HL-60/S4 treated with phorbol 12-myristate 13-acetate at 8.2 ng/mL for 4 days and 3 days (cell line): ENCODE results near the gene CREB3L1.

Experiments
- in situ Hi-C: fragments of 300-500 bp; cut with MboI; formaldehyde crosslinking; loops from 2 replicates; pipeline ENCODE4 v1.15.0; 2022; ENCODE audit warnings: low sequenced_read_pairs

The CREB3L1 gene

GRCh38 chr11:46277622-46278386 lies at the start of gene CREB3L1:
Gene CREB3L1 (plus strand): TSS chr11:46277662. CDS start chr11:46278112, 450 bp downstream.
- in situ Hi-C loops: no loop called here

- in situ Hi-C loops: loop anchor here (25.0 kb wide), 1 partner anchor 308 kb away; no protein-coding TSS in a partner anchor
These were observed 48.2 kb upstream of the CREB3L1 start for GRCh38 chr11:46229230-46229629.

GRCh38 chr11:46234311-46234710 lies 43.2 kb upstream of the CREB3L1 start:
- in situ Hi-C loops: loop anchor here (25.0 kb wide), 1 partner anchor 303 kb away; no protein-coding TSS in a partner anchor

GRCh38 chr11:46235777-46236688 lies 41.4 kb upstream of the CREB3L1 start:
- in situ Hi-C loops: loop anchor here (25.0 kb wide), 1 partner anchor 301 kb away; no protein-coding TSS in a partner anchor

GRCh38 chr11:46236918-46237247 lies 40.6 kb upstream of the CREB3L1 start:
- in situ Hi-C loops: loop anchor here (25.0 kb wide), 1 partner anchor 300 kb away; no protein-coding TSS in a partner anchor

GRCh38 chr11:46237248-46238077 lies 40.0 kb upstream of the CREB3L1 start:
- in situ Hi-C loops: loop anchor here (25.0 kb wide), 1 partner anchor 300 kb away; no protein-coding TSS in a partner anchor

- in situ Hi-C loops: loop anchor here (25.0 kb wide), 1 partner anchor 299 kb away; no protein-coding TSS in a partner anchor
These were observed 39.1 kb upstream of the CREB3L1 start for GRCh38 chr11:46238078-46238966.

- in situ Hi-C loops: loop anchor here (25.0 kb wide), 1 partner anchor 298 kb away; no protein-coding TSS in a partner anchor
These were observed 38.3 kb upstream of the CREB3L1 start for GRCh38 chr11:46238967-46239800.

GRCh38 chr11:46239801-46240061 lies 37.7 kb upstream of the CREB3L1 start:
- in situ Hi-C loops: loop anchor here (25.0 kb wide), 1 partner anchor 298 kb away; no protein-coding TSS in a partner anchor

- in situ Hi-C loops: loop anchor here (25.0 kb wide), 1 partner anchor 297 kb away; no protein-coding TSS in a partner anchor
These were observed 37.1 kb upstream of the CREB3L1 start for GRCh38 chr11:46240371-46240770.

GRCh38 chr11:46240861-46241260 lies 36.6 kb upstream of the CREB3L1 start:
- in situ Hi-C loops: loop anchor here (25.0 kb wide), 1 partner anchor 296 kb away; no protein-coding TSS in a partner anchor

GRCh38 chr11:46242041-46242951 lies 35.2 kb upstream of the CREB3L1 start:
- in situ Hi-C loops: loop anchor here (25.0 kb wide), 1 partner anchor 295 kb away; no protein-coding TSS in a partner anchor

GRCh38 chr11:46242952-46243795 lies 34.3 kb upstream of the CREB3L1 start:
- in situ Hi-C loops: loop anchor here (25.0 kb wide), 1 partner anchor 294 kb away; no protein-coding TSS in a partner anchor

- in situ Hi-C loops: loop anchor here (25.0 kb wide), 1 partner anchor 294 kb away; no protein-coding TSS in a partner anchor
These were observed 33.7 kb upstream of the CREB3L1 start for GRCh38 chr11:46243796-46244109.

- in situ Hi-C loops: loop anchor here (25.0 kb wide), 1 partner anchor 291 kb away; no protein-coding TSS in a partner anchor
These were observed 30.9 kb upstream of the CREB3L1 start for GRCh38 chr11:46246521-46246920.

- in situ Hi-C loops: loop anchor here (25.0 kb wide), 1 partner anchor 290 kb away; no protein-coding TSS in a partner anchor
These were observed 30.4 kb upstream of the CREB3L1 start for GRCh38 chr11:46247090-46247489.
